NB4 (cell line): ENCODE measurements around the gene RPS6KA2.

Source experiments
- MYC ChIP-seq: IDR thresholded peaks from 2 replicates; pipeline ENCODE4 v1.6.1; 2011; ENCODE audit warnings: low read depth, low read length
- POLR2A ChIP-seq: IDR thresholded peaks from 2 replicates; pipeline ENCODE4 v1.6.1; 2011; ENCODE audit warnings: mild to moderate bottlenecking; ENCODE audit not compliant: insufficient read length; ENCODE audit errors: extremely low read depth
- TF ChIP-seq, protein P1 (sequence below): IDR thresholded peaks from one replicate; pipeline ENCODE4 v1.5.1; 2012; ENCODE audit warnings: low read depth, low read length
- TF ChIP-seq, protein P2 (sequence below): IDR thresholded peaks from 2 replicates; pipeline ENCODE4 v1.6.1; 2011; ENCODE audit warnings: low read depth, low read length

DNA sequence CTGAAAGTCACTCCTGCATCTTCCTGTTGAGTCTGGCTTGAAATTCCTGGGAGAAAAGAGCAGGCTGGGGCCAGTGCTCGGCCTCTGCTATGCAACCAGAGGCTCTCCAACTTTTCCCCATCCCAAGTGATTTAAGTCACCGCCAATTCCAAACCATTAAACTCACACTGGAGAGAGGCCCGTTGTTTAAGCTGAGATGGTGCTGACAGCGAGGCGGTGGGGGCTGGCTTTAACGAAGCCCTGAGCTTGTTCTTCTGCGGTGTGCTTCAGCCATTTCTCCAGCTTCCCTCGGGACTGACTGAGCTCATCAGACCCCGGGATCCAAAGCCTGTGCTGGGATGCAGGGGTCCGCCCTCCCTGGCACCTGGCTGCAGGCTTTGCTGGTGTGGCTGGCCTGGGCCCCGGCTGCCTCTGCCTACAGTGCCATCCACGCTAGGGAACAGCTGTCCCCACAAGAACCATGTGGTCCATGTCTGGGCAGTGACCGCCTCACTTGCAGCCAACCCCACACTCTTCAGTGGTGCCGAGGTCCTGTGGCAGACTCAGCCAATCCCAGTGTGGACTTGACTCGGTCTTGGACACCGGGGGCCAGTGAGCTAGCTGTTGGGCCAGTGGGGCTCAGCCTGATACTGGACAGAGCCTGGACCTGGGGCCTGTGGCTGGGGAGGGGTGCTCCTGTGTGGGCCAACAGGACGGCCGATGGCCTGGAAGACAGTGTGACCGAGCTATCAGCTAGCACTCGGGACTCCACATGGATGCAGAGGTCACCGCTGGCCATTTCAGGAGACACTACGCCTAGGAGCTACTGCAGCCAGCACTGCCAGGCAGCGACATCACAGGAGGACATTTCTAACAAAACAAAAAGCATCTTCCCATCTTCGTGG is 61.7 kb downstream of the RPS6KA2 start:
- TF ChIP-seq, protein P1, sequence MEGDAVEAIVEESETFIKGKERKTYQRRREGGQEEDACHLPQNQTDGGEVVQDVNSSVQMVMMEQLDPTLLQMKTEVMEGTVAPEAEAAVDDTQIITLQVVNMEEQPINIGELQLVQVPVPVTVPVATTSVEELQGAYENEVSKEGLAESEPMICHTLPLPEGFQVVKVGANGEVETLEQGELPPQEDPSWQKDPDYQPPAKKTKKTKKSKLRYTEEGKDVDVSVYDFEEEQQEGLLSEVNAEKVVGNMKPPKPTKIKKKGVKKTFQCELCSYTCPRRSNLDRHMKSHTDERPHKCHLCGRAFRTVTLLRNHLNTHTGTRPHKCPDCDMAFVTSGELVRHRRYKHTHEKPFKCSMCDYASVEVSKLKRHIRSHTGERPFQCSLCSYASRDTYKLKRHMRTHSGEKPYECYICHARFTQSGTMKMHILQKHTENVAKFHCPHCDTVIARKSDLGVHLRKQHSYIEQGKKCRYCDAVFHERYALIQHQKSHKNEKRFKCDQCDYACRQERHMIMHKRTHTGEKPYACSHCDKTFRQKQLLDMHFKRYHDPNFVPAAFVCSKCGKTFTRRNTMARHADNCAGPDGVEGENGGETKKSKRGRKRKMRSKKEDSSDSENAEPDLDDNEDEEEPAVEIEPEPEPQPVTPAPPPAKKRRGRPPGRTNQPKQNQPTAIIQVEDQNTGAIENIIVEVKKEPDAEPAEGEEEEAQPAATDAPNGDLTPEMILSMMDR, result no peak
- TF ChIP-seq, protein P2, sequence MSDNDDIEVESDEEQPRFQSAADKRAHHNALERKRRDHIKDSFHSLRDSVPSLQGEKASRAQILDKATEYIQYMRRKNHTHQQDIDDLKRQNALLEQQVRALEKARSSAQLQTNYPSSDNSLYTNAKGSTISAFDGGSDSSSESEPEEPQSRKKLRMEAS, result no peak
- TF ChIP-seq POLR2A, result no peak
- no peak for TF ChIP-seq MYC
